Measurements from ENCODE around the gene SLC4A1AP. TPM values are rescaled to one million over a fixed set of nuclear protein-coding genes. Genes with fewer than 3 reads are reported as not detected.

The SLC4A1AP gene
- total RNA-seq, 1 donor from 2014 or later: 19.8 TPM

- Mint-ChIP-seq H3K36me3 (ENCODE audit: low read depth, unreplicated experiment) (no peaks in the 10 kb centered on the region), H3K4me1 (ENCODE audit: unreplicated experiment) (peaks cover 21% of the 10 kb centered on the region), H3K27me3 (ENCODE audit: unreplicated experiment) (peaks cover 12% of the 10 kb centered on the region), H3K9me3 (ENCODE audit: unreplicated experiment) (no peaks in the 10 kb centered on the region), H3K27ac (ENCODE audit: unreplicated experiment) (no peak overlapping the region), H3K4me3 (ENCODE audit: unreplicated experiment) (no peak overlapping the region)
- DNase-seq (ENCODE audit: low spot score): no peak
- TF ChIP-seq CTCF (IDR thresholded peaks at IDR 0.05; ENCODE audit: unreplicated experiment): no peak
These were observed 49.5 kb downstream of the SLC4A1AP start for GRCh38 chr2:27713201-27713600.

GRCh38 chr2:27714053-27714452 is 50.4 kb downstream of the SLC4A1AP start:
- Mint-ChIP-seq H3K4me1 (ENCODE audit: unreplicated experiment) (peaks cover 21% of the 10 kb centered on the region), H3K9me3 (ENCODE audit: unreplicated experiment) (no peaks in the 10 kb centered on the region), H3K27me3 (ENCODE audit: unreplicated experiment) (peaks cover 12% of the 10 kb centered on the region), H3K27ac (ENCODE audit: unreplicated experiment) (no peak overlapping the region), H3K4me3 (ENCODE audit: unreplicated experiment) (peak overlapping the region; percentile 84), H3K36me3 (ENCODE audit: low read depth, unreplicated experiment) (no peaks in the 10 kb centered on the region)
- TF ChIP-seq CTCF (IDR thresholded peaks at IDR 0.05; ENCODE audit: unreplicated experiment): no peak
- no peak for DNase-seq (ENCODE audit: low spot score)

- Mint-ChIP-seq H3K4me1 (ENCODE audit: unreplicated experiment) (peaks cover 23% of the 10 kb centered on the region), H3K27me3 (ENCODE audit: unreplicated experiment) (peaks cover 12% of the 10 kb centered on the region), H3K27ac (ENCODE audit: unreplicated experiment) (peak overlapping the region; percentile 84), H3K36me3 (ENCODE audit: low read depth, unreplicated experiment) (no peaks in the 10 kb centered on the region), H3K9me3 (ENCODE audit: unreplicated experiment) (no peaks in the 10 kb centered on the region), H3K4me3 (ENCODE audit: unreplicated experiment) (peak overlapping the region; percentile 84)
- no peak for TF ChIP-seq CTCF (IDR thresholded peaks at IDR 0.05; ENCODE audit: unreplicated experiment)
- no peak for DNase-seq (ENCODE audit: low spot score)
These were observed 51.2 kb downstream of the SLC4A1AP start for GRCh38 chr2:27714851-27715291.

- H3K4me3 Mint-ChIP-seq (ENCODE audit: unreplicated experiment): peak overlapping the region; percentile 84
These were observed 51.9 kb downstream of the SLC4A1AP start for GRCh38 chr2:27715318-27716210.

More at GRCh38 chr2:27715318-27716210, 51.9 kb downstream of the SLC4A1AP start:
- no peak overlapping the region for H3K27ac Mint-ChIP-seq (ENCODE audit: unreplicated experiment)
- DNase-seq (ENCODE audit: low spot score): peak; percentile 44
- no peaks in the 10 kb centered on the region for H3K9me3 Mint-ChIP-seq (ENCODE audit: unreplicated experiment)
- no peaks in the 10 kb centered on the region for H3K36me3 Mint-ChIP-seq (ENCODE audit: low read depth, unreplicated experiment)
- H3K4me1 Mint-ChIP-seq (ENCODE audit: unreplicated experiment): peaks cover 25% of the 10 kb centered on the region
- no peak for TF ChIP-seq CTCF (IDR thresholded peaks at IDR 0.05; ENCODE audit: unreplicated experiment)
- H3K27me3 Mint-ChIP-seq (ENCODE audit: unreplicated experiment): peaks cover 12% of the 10 kb centered on the region
